PC-9 (cell line): Measurements from ENCODE around the gene NUDT3. TPM values are rescaled to one million over a fixed set of nuclear protein-coding genes. Genes with fewer than 3 reads are reported as not detected.

Source experiments
- BruUV-seq: library from RNA; stranded (reverse); fragments of 400-500 nt; replicated peaks from 2 replicates; lab custom pipeline; 2021; lab: Mats Ljungman, UMichigan
- CTCF ChIA-PET: fragments of 300-600 bp; sonication (Branson Sonifier 250); formaldehyde crosslinking; loops from one replicate; lab custom pipeline; 2022; ENCODE audit warnings: antibody characterized with exemption; lab: Charles Lee
- POLR2A ChIA-PET: fragments of 300-600 bp; sonication (Branson Sonifier 250); formaldehyde crosslinking; loops from one replicate; lab custom pipeline; 2022; ENCODE audit warnings: antibody characterized with exemption; ENCODE audit not compliant: unreplicated experiment; lab: Charles Lee
- DNase-seq, 2 experiments: peaks; one replicate each; pipeline versions ENCODE4 v3.0.0 to v3.0.0-alpha.2; 2015 to 2022; ENCODE audit warnings: mixed read lengths in 1 of 2
- H2AFZ ChIP-seq: fragments of 200-600 bp; sonication (generic); 2 replicates; pipeline ENCODE4 v1.8.1; 2017; ENCODE audit warnings: antibody characterized with exemption
- H3F3A ChIP-seq: fragments of 200-600 bp; sonication (generic); 2 replicates; pipeline ENCODE4 v1.8.1; 2017; ENCODE audit warnings: antibody characterized with exemption, mild to moderate bottlenecking, low read depth; ENCODE audit not compliant: insufficient read depth
- H3K27ac ChIP-seq: fragments of 200-600 bp; sonication (generic); 2 replicates; pipeline ENCODE4 v1.6.1; 2016; ENCODE audit warnings: mixed run types
- H3K27me3 ChIP-seq: fragments of 200-600 bp; sonication (generic); 2 replicates; pipeline ENCODE4 v1.6.1; 2016; ENCODE audit warnings: low read depth, mixed run types; ENCODE audit not compliant: insufficient read depth
- H3K36me3 ChIP-seq: fragments of 200-600 bp; sonication (generic); 2 replicates; pipeline ENCODE4 v1.6.1; 2016; ENCODE audit warnings: low read depth, mixed run types
- H3K4me1 ChIP-seq: fragments of 200-600 bp; sonication (generic); replicated peaks from 2 replicates; pipeline ENCODE4 v1.6.1; 2016; ENCODE audit warnings: mixed run types; ENCODE audit not compliant: insufficient read depth
- H3K4me2 ChIP-seq: fragments of 200-600 bp; sonication (generic); 2 replicates; pipeline ENCODE4 v1.6.1; 2017; ENCODE audit warnings: mixed run types
- H3K4me3 ChIP-seq: fragments of 200-600 bp; sonication (generic); 2 replicates; pipeline ENCODE4 v1.6.1; 2016; ENCODE audit warnings: mixed run types
- H3K79me2 ChIP-seq: fragments of 200-600 bp; sonication (generic); 2 replicates; pipeline ENCODE4 v1.6.1; 2017; ENCODE audit warnings: low read depth, mixed run types
- H3K9me2 ChIP-seq: fragments of 200-600 bp; sonication (generic); 2 replicates; pipeline ENCODE4 v1.8.1; 2017; ENCODE audit warnings: mild to moderate bottlenecking; ENCODE audit not compliant: insufficient read depth
- H3K9me3 ChIP-seq: fragments of 200-600 bp; sonication (generic); 2 replicates; pipeline ENCODE4 v1.8.1; 2016; ENCODE audit warnings: low read depth; ENCODE audit not compliant: insufficient read depth
- H4K20me1 ChIP-seq: fragments of 200-600 bp; sonication (generic); 2 replicates; pipeline ENCODE4 v1.8.1; 2017; ENCODE audit not compliant: insufficient read depth
- CTCF ChIP-seq: fragments of 200-600 bp; sonication (generic); conservative IDR thresholded peaks from 2 replicates; pipeline ENCODE4 v1.6.1; 2017; ENCODE audit warnings: mixed run types, antibody characterized with exemption, mild to moderate bottlenecking, moderate library complexity
- EZH2 ChIP-seq: fragments of 200-600 bp; sonication (generic); IDR thresholded peaks from 2 replicates; pipeline ENCODE4 v1.8.0; 2017; ENCODE audit warnings: antibody characterized with exemption, low read depth
- intact Hi-C: fragments of 100-400 bp; cut with micrococcal nuclease; formaldehyde crosslinking; loops from one replicate; pipeline ENCODE4 v1.10.0; 2022; ENCODE audit not compliant: unreplicated experiment
- total RNA-seq: library from RNA; stranded (reverse); gene quantifications from 2 replicates; pipeline ENCODE4 v1.2.3, GENCODE V29; 2021

The NUDT3 gene
- total RNA-seq, 1 experiment from 2014 or later, result 19.1 TPM

GRCh38 chr6:34322732-34323131 is 69.7 kb downstream of the NUDT3 start:
- Histone ChIP-seq H3K36me3 (no peaks in the 10 kb centered on the region), H3K4me3 (no peak overlapping the region), H3K27me3 (no peaks in the 10 kb centered on the region), H3K4me2 (no peak overlapping the region), H4K20me1 (no peaks in the 10 kb centered on the region), H3K27ac (no peak overlapping the region), H3F3A (peaks cover 35% of the 10 kb centered on the region), H3K4me1 (peaks cover 34% of the 10 kb centered on the region), H3K9me2 (no peaks in the 10 kb centered on the region; the same call in 1 of the 2 replicates), H2AFZ (no peak overlapping the region), H3K79me2 (peaks cover 47% of the 10 kb centered on the region), H3K9me3 (no peaks in the 10 kb centered on the region)
- TF ChIP-seq CTCF (no peak), EZH2 (no peak)
- DNase-seq, result no peak
- intact Hi-C loops, result no loop called here
- ChIA-PET POLR2A (no interaction called here), CTCF (no interaction called here)
- BruUV-seq, result no TSS peak

- no peak overlapping the region for H3K4me3 ChIP-seq
- H3K9me3 ChIP-seq, result no peaks in the 10 kb centered on the region
- no peak overlapping the region for H2AFZ ChIP-seq
- BruUV-seq, result no TSS peak
- H3K4me2 ChIP-seq, result no peak overlapping the region
- no peak overlapping the region for H3K27ac ChIP-seq
- peaks cover 40% of the 10 kb centered on the region for H3K4me1 ChIP-seq
- no peak for DNase-seq
- no peaks in the 10 kb centered on the region; the same call in 1 of the 2 replicates for H3K36me3 ChIP-seq
- TF ChIP-seq EZH2, result no peak
- no peak for TF ChIP-seq CTCF
- no peaks in the 10 kb centered on the region for H4K20me1 ChIP-seq
- H3K79me2 ChIP-seq, result peaks cover 56% of the 10 kb centered on the region
- no peaks in the 10 kb centered on the region for H3K27me3 ChIP-seq
- intact Hi-C loops, result no loop called here
- H3K9me2 ChIP-seq, result no peaks in the 10 kb centered on the region; the same call in 1 of the 2 replicates
- peaks cover 40% of the 10 kb centered on the region for H3F3A ChIP-seq
- ChIA-PET CTCF (no interaction called here), POLR2A (no interaction called here)
Observed at GRCh38 chr6:34321821-34322220, 70.6 kb downstream of the NUDT3 start.

- H3K27me3 ChIP-seq, result no peaks in the 10 kb centered on the region
- 0 out of 2 replicates have a peak overlapping the region, but pooled peaks have one; percentile 3 for H2AFZ ChIP-seq
- no peaks in the 10 kb centered on the region; the same call in 1 of the 2 replicates for H3K9me2 ChIP-seq
- BruUV-seq, result no TSS peak
- peaks cover 33% of the 10 kb centered on the region for H3F3A ChIP-seq
- H3K79me2 ChIP-seq, result peaks cover 76% of the 10 kb centered on the region
- DNase-seq, result peak; percentile 54 to 99
- ChIA-PET POLR2A (interaction anchor here (0.7 kb wide), 2 partner anchors 32 to 40 kb away, joined by 3 read pairs; no protein-coding TSS in a partner anchor), CTCF (interaction anchor here (0.5 kb wide), 1 partner anchor 1203 kb away, joined by 3 read pairs; no protein-coding TSS in a partner anchor)
- H4K20me1 ChIP-seq, result no peaks in the 10 kb centered on the region
- H3K4me3 ChIP-seq, result no peak overlapping the region
- H3K36me3 ChIP-seq, result no peaks in the 10 kb centered on the region; the same call in 1 of the 2 replicates
- peaks cover 40% of the 10 kb centered on the region for H3K4me1 ChIP-seq
- H3K4me2 ChIP-seq, result peak overlapping the region; percentile 59
- TF ChIP-seq EZH2 (no peak), CTCF (no peak)
- intact Hi-C loops, result no loop called here
- peak overlapping the region; percentile 90 for H3K27ac ChIP-seq
- H3K9me3 ChIP-seq, result no peaks in the 10 kb centered on the region
Observed at GRCh38 chr6:34319471-34319885, 73.0 kb downstream of the NUDT3 start.
